HG03103 (cell line): ENCODE results near the gene HHAT.

Experiments
- ATAC-seq: cut with Tn5 transposase; IDR thresholded peaks from one replicate; pipeline ENCODE4 v1.9.1; 2021; ENCODE audit warnings: low read depth; ENCODE audit not compliant: unreplicated experiment

The HHAT gene

GRCh38 chr1:210437111-210437510 is 108.4 kb downstream of the HHAT start:
- no peak for ATAC-seq

GRCh38 chr1:210437781-210438180 is 109.1 kb downstream of the HHAT start:
- ATAC-seq: no peak

GRCh38 chr1:210438928-210439841 is 110.5 kb downstream of the HHAT start:
- ATAC-seq: no peak

- ATAC-seq: no peak
Observed at GRCh38 chr1:210440081-210440480, 111.4 kb downstream of the HHAT start.

GRCh38 chr1:210441028-210441427 is 112.3 kb downstream of the HHAT start:
- ATAC-seq: no peak

DNA sequence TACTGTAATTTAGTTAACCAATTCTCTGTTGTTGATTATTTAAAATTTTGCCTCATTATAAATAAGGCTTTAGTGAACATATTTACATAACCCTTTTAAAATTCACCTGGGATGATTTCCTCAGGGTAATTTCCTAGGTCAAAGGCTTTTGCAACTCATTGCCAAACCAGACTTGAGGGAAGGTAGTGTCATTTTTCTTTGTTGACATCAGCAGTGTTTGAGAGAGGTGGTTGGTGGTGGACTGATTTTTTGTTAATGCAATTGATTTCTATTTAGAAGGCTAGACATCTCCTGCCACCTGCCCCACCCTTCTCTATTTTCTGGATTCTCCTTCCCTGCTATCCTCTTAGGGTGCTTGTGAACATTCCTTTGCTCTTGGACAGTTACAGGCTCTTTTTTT is 116.8 kb downstream of the HHAT start:
- ATAC-seq: no peak

- ATAC-seq: no peak
Observed at GRCh38 chr1:210445931-210446330, 117.2 kb downstream of the HHAT start.

GRCh38 chr1:210446479-210446878 is 117.8 kb downstream of the HHAT start:
- no peak for ATAC-seq

DNA sequence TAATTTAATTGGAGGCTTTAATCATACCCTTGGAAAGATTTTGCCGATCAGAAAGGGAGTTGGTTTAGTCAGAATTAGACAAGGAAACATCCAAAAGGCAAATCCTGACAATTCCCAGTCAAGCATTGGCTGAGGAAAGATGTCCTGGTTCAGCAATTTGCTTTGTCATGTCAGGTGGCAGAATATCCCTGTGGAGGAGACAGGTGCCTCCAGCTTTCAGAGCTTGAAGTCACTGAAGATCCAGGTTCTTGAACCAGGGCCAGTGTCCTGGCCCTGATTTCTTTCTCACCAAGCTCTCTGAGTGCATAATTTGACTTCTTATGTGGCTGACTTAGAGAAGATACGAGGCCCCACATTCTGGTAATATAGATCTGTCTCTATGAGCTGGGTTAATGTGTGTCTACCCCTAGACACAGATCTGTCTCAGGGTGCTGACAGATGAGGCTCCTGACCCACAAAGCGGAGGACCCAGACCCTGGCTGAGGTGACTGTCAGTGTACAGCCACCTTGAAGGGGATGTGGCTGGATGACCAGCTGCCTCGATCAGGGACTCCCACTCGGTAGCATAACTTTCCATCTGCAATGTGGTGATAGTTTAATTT is 118.9 kb downstream of the HHAT start:
- ATAC-seq: no peak

DNA sequence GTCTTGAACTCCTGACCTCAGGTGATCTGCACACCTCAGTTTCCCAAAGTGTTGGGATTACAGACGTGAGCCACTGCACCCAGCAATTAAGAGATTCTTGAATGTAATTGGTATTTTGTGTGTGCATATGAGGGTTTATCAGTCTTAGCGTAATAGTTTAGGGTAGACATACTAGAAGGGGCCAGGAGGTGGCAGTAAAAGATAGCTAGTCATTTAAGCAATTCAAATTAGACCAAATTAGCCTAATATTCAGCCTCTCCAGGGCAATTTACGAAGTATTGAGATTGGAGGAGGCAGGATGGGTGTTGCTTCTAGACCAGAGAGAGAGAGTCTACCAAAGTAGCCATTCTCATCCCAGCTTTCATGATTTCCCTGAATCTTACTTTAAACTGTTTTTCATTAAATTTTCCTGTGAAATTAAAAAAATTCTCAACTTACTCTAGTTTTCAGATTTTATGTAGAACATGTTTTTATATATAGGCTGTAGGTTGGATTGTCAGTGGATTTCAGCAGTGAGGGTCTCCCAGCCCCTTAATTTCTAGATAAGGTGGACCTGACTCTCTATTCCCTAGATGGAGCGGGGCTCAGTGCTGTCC is 119.7 kb downstream of the HHAT start:
- ATAC-seq: no peak

DNA sequence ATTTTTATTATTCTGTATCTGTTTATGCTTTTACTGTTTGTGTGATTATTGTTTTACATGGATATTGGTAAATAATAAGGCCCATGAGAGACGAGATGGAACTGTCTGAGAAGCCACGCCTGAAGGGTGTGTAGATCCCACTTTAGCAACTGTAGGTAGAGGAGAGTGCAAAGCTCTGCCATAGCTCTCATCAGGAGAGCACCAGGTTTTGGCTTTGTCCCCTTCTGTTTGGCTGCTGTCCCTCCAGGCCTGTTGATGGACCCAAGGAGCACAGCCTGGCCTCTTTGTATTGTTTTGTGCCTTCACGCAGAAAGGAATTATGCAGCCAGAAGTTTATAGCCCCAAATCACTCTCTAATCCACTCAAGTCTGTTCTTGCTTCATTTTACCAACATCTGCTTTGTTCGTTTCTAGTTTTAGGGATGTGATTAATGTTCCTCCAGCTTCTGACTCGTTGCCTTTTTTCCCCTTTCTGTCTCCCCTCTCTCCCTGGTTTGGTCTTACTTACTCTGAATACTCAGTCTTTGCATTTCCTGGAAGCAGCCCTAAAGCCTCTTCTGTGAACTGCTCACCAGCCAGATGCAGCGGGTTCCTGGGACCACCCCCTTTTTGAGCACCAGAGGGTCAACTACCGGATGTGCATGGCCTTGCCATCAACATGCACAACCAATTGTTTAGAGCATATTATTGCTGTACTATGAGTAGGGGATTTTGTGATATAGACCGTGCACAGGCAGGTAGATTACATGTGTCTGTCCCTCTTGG is 127.3 kb downstream of the HHAT start:
- no peak for ATAC-seq

DNA sequence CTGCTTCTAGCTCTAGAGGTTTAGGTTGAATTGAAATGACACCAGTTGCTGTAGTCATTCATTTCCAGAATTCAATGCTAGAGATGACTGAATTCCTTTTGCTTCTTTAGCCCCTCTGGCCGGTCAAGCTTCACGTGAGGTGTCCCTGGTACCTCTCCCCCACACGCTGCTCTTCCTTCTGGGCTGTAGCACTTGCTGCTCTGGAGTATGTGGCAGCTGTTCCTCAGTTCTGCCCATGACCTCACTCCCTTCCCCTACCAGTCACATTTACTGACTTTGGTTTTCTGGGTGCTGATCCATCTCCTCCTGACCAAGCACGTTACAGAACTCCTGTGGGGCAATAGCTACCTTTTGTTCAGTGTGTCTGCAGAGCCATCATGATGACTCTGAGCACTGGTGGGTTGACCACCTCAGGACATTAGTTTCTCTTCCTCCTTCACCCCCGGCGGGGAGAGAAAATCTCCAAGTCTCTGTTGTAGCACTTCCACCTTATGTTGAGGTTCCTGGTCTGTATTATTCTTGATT is 128.1 kb downstream of the HHAT start:
- no peak for ATAC-seq

- ATAC-seq: no peak
Observed at GRCh38 chr1:210457568-210457967, 128.9 kb downstream of the HHAT start.

DNA sequence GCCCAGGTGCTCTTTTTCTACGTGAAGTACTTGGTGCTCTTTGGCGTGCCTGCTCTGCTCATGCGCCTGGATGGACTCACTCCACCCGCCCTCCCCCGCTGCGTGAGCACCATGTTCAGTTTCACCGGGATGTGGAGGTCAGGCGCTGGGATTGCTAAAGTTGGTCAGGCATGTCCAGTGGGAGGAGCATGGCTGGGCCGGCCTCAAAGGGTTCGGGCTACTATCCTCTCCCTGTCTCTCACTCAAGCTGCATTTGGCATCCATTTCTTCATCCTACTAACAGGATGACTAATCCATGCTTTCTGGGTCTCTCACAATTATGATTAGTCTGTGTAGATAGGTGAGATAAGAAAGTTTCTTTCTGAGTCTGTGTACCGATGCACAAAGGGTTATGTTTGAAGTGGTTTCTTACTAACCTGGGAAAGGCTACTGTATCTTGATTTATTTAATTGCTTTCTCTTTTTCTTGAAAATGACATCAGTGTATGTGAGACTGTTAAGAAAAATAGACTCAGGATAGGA is 135.9 kb downstream of the HHAT start:
- ATAC-seq: no peak

DNA sequence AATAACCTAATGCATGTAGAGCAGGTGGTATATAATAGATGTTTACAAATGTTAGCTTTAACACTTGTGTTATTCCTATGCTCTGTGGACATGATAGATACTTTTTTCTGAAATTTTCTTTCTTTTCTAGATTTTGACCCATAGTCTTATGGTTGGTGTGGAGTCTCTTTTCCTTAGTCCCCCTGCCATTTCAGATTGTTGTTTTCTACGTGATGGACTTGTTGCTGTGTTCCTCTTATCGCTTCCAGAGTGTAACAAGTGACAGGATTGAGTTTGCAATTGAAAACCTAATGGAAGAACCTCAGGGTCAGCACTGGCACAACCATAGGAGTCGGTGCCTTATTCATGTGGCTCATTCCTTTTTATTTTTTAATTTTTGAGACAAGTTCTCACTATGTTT is 136.4 kb downstream of the HHAT start:
- no peak for ATAC-seq

DNA sequence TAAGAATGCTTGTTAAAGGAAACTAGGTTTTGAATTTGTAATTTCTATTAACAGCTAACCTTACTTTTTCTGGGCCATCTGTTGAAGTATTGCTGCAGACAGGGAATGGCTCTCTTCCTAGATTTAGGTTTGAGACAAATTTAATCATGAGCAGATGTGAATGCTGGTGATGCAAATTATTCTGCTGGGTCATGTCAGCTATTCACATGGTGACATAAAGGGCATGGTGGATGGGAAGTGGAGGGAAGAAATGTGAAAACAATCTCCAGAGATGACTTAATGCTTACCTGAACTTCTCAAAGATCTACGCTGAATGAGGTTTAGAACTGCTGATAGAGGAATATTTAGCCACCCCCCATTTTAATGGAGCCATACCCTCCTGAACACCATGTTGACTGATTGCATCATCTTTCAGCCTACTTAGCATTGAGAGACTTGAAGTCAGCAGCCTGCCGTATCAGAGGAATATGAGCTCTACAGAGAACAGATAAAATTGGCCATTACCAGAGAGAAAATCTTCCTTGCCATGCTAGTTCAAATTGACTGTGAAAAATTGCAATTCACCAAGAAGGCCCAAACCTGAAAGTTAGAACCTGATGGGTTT is 138.8 kb downstream of the HHAT start:
- no peak for ATAC-seq

GRCh38 chr1:210469441-210469840 is 140.7 kb downstream of the HHAT start:
- no peak for ATAC-seq

DNA sequence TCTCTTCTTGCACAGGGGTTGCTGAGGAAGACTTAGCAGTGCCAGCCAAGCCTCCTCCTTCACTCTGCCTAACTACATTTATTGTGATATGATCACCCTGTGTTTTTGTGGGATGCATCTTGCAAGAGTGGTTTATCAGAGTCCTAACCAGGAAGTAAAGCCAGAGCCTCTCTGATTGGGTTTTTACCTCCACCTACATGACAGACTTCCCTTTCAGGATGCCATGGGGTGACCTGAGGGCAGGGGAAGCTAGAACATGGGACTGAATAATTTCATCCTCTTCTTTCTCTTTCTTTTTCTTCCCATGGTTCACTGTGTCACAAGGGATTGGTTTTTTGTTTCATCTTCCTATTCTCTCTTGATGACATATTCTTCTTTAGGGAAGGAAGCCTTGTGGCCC is 146.6 kb downstream of the HHAT start:
- ATAC-seq: no peak

GRCh38 chr1:210475806-210476205 is 147.1 kb downstream of the HHAT start:
- no peak for ATAC-seq

DNA sequence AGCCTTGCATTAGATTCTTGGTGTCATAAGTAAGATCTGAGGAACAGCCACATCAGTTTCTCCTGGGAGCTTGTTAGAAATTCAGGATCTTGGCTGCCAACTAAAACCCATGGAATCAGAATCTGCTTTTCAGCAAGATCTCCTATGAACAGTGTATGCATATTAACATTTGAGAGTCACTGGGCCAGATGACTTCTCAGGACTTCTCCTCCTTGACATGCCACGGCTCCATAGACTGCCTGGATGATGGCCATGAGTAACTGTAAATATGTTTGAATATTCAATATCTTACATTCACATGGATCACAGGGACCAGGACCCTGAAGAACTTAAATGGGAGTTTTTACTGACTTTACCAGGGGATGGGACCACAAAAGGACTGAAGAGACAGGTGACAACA is 148.0 kb downstream of the HHAT start:
- no peak for ATAC-seq
